ENCODE data around the gene HSD17B14. TPM values are rescaled to one million over a fixed set of nuclear protein-coding genes. Genes with fewer than 3 reads are reported as not detected.
A peak's percentile ranks its signal among the peaks of the same experiment; 100 is the strongest.

Gene HSD17B14
- total and polyA plus RNA-seq, 9 of the 15 experiments (the other 6 are each of a cell fraction or from before 2014, with no cell fraction given) = 0.16 TPM; not detected in 8

GRCh38 chr19:48868114-48868886 is 32.0 kb upstream of the HSD17B14 start, which contains the start of gene PLEKHA4 (continued):
- peak in 1 of 2 experiments; percentile 79 for TF ChIP-seq AFF1 (IDR thresholded peaks at IDR 0.05; ENCODE audit: low read depth in 1 of 2, partially characterized antibody in 2 of 2)
- TF ChIP-seq CBFA2T3 (IDR thresholded peaks at IDR 0.05) = no peak
- TF ChIP-seq TCF7L2 (IDR thresholded peaks at IDR 0.05; ENCODE audit: low read depth, low read length) = no peak
- peak; percentile 75 for TF ChIP-seq TOE1 (IDR thresholded peaks at IDR 0.05; ENCODE audit: borderline replicate concordance)
- TF ChIP-seq TOE1 (CRISPR knock-in tag; IDR thresholded peaks at IDR 0.05; ENCODE audit: borderline replicate concordance, low read depth) = no peak
- no peak for TF ChIP-seq HMGN3 (IDR thresholded peaks at IDR 0.05; ENCODE audit: borderline replicate concordance, extremely low read depth, insufficient read length, low read depth, low read length)
- no peak for TF ChIP-seq MEF2A (IDR thresholded peaks at IDR 0.05; ENCODE audit: control insufficient read depth, low read depth, low read length)
- no peak for TF ChIP-seq TEAD4 (IDR thresholded peaks at IDR 0.05; ENCODE audit: low read length)
- no peak for TF ChIP-seq TEAD4 (CRISPR knock-in tag; IDR thresholded peaks at IDR 0.05; ENCODE audit: borderline replicate concordance)
- TF ChIP-seq PTRF (tag; IDR thresholded peaks at IDR 0.05) = no peak
- TF ChIP-seq DIDO1 (tag; IDR thresholded peaks at IDR 0.05; ENCODE audit: low read depth) = peak; percentile 47; the same call in 1 of the 2 replicates
- no peak for TF ChIP-seq ZNF311 (CRISPR knock-in tag; IDR thresholded peaks at IDR 0.05)
- peak; percentile 94; the same call in 1 of the 2 replicates for TF ChIP-seq HDGF (IDR thresholded peaks at IDR 0.05)
- TF ChIP-seq PRPF4 (IDR thresholded peaks at IDR 0.05; ENCODE audit: insufficient read depth, low read depth, low read length, poor library complexity, severe bottlenecking) = no peak
- TF ChIP-seq, protein P1, sequence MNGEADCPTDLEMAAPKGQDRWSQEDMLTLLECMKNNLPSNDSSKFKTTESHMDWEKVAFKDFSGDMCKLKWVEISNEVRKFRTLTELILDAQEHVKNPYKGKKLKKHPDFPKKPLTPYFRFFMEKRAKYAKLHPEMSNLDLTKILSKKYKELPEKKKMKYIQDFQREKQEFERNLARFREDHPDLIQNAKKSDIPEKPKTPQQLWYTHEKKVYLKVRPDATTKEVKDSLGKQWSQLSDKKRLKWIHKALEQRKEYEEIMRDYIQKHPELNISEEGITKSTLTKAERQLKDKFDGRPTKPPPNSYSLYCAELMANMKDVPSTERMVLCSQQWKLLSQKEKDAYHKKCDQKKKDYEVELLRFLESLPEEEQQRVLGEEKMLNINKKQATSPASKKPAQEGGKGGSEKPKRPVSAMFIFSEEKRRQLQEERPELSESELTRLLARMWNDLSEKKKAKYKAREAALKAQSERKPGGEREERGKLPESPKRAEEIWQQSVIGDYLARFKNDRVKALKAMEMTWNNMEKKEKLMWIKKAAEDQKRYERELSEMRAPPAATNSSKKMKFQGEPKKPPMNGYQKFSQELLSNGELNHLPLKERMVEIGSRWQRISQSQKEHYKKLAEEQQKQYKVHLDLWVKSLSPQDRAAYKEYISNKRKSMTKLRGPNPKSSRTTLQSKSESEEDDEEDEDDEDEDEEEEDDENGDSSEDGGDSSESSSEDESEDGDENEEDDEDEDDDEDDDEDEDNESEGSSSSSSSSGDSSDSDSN (IDR thresholded peaks at IDR 0.05; ENCODE audit: borderline replicate concordance in 1 of 2, low read depth in 2 of 2, low read length in 2 of 2) = no peak
- TF ChIP-seq ZNF699 (CRISPR knock-in tag; IDR thresholded peaks at IDR 0.05; ENCODE audit: insufficient replicate concordance) = no peak
- TF ChIP-seq PYGO2 (tag; IDR thresholded peaks at IDR 0.05) = no peak
- TF ChIP-seq NFRKB (IDR thresholded peaks at IDR 0.05; ENCODE audit: low read depth) = peak; percentile 79
- no peak for TF ChIP-seq TFAM (CRISPR knock-in tag; conservative IDR thresholded peaks at IDR 0.05)
- TF ChIP-seq ZNF253 (CRISPR knock-in tag; conservative IDR thresholded peaks at IDR 0.05) = no peak
- TF ChIP-seq MIER1 (IDR thresholded peaks at IDR 0.05; ENCODE audit: low read depth) = peak; percentile 67; the same call in 1 of the 2 replicates

Measured in K562 (cell line).